HG02970 (cell line): Measurements from ENCODE around the gene PITRM1.
"Not testable (repeated sequence)": the region's sequence is repeated elsewhere in the genome, so short reads cannot be mapped to it uniquely, and the experiment has no call there.

Experiments used
- ATAC-seq: cut with Tn5 transposase; IDR thresholded peaks from one replicate; pipeline ENCODE4 v1.9.1; 2021; ENCODE audit warnings: mild to moderate bottlenecking, moderate library complexity, moderate number of reproducible peaks; ENCODE audit not compliant: unreplicated experiment, low FRiP score

Gene PITRM1

GRCh38 chr10:3106928-3107425 is 65.6 kb downstream of the PITRM1 start:
- no peak for ATAC-seq

DNA sequence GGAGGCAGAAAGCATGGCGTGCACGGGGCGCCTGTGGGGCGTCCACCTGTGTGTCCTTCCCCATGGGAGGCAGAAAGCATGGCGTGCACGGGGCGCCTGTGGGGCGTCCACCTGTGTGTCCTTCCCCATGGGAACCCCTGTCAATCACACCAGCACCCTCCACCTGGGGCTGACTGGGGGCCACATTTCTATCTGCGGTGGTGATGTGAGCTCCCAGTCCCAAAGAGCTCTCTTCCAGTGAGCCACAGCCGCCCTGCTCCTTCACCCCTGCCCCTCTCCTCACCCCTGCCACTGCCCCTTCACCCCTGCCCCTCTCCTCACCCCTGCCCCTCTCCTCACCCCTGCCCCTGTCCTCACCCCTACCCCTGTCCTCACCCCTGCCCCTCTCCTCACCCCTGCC is 66.3 kb downstream of the PITRM1 start:
- not testable (repeated sequence) for ATAC-seq

- no peak for ATAC-seq
Observed at GRCh38 chr10:3105905-3106304, 66.7 kb downstream of the PITRM1 start.

DNA sequence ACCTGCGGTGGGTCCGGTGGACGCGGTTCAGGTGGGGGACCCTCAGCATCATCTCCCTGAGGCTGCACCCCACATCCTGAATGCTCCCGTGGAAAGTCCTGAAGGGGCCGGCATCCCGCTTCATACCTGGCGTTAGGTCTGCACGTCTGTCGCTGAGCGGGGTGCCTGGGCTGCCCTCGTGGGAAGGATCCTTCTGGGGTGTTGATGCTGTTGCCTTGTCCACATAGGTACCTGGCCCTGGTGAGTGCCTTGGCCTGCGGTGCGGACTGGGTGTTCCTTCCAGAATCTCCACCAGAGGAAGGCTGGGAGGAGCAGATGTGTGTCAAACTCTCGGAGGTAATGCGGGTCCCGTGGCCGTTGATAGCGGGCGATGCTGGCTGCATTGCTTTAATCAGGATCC is 67.4 kb downstream of the PITRM1 start:
- no peak for ATAC-seq

DNA sequence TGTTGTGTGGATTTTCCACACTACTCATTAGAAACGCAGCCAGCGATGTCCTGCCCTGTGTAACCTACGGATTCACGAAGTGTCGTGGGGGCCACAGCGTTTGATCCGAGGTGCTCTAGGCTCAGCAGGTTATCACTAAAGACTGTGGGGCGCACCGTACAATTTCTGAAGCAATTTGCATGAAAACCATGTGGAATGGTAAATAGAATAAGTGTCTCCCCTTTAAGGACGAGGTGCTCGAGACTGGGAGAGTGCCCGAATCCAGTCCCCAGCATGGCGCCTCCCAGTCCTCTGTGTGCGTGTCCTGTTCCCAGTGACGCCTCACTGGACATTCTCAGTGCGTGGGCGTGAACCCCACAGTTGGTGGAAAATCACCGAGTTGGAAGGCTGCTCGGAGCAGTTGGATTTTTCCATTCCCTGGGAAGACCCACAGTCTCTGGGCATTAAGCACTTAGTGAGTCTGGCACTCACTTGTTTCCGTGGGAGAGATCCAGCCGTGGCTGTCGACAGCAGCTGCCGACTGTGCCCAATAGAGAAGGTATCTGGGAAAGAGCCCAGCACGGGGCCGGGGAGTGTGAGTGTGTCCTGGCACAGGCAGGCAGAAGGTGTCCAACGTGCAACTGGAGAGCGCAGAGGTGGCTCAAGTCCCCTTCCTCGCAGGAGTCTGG is 68.2 kb downstream of the PITRM1 start:
- ATAC-seq, result no peak

DNA sequence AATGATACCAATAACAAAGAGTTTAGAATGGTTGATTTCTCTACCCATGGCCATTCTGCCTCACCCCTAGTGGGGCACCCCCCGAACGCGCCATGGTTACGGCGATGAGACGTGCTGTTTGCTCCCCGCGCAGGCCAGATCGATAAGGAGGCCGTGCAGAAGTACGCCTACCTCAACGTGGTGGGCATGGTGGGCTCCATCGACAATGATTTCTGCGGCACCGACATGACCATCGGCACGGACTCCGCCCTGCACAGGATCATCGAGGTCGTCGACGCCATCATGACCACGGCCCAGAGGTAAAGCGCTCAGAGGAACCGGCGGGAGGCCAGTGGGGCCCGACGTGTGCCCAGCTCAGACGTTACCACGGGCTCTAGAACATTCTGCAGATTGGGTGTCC is 68.9 kb downstream of the PITRM1 start:
- ATAC-seq, result no peak

GRCh38 chr10:3102720-3103427 is 69.7 kb downstream of the PITRM1 start:
- ATAC-seq, result no peak

DNA sequence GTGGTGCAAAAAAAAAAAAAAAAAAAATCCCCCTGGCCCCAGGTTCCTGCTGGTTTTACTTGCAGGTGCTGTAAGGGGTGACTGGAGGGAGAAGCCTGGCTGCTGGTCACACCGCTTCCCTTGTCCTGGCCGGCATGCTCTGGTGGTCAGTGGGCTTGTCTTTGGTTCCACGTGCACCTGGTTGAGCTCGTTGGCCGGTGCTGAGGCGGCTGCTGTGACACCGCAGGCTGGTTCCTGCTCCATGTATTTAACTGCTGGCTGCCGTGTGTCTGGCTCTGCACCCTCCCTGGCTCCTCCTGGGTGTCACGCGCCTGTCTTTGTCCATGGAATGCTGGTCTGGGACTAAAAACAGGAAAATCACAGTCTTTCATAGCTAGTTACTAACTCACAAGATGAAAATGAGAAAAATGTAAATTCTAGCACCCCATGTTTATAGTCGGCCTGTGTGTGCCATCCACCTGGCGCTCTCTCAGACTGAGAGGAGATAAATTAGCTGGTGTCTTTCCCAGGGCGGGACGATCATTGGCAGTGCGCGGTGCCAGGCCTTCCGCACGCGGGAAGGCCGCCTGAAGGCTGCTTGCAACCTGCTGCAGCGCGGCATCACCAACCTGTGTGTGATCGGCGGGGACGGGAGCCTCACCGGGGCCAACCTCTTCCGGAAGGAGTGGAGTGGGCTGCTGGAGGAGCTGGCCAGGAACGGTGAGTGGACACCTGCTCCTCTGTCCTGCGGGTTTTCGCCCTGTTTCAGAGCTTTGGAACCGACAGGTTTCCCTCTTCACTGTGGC is 71.5 kb downstream of the PITRM1 start:
- no peak for ATAC-seq

GRCh38 chr10:3100093-3100792 is 72.3 kb downstream of the PITRM1 start:
- ATAC-seq, result no peak

- no peak for ATAC-seq
Observed at GRCh38 chr10:3099291-3100092, 73.1 kb downstream of the PITRM1 start.

DNA sequence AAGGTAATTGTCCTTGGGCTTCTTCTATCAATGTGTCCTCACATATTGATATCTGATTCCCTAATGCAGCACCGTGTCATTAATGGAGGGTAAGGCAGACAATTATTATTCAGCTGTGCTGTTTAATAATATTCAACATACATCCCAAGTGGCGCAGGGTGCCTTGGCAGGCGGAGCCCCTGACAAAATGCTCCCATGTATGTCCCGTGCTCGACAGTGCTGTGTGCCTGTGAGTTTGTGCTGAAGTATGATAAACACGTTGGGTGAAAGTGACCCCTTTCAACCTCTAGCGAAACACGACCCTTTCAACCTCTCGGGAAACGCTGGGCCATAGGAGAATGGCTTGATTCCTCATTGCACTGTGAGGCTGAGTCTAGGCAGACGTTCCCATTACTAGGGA is 73.9 kb downstream of the PITRM1 start:
- ATAC-seq, result no peak

DNA sequence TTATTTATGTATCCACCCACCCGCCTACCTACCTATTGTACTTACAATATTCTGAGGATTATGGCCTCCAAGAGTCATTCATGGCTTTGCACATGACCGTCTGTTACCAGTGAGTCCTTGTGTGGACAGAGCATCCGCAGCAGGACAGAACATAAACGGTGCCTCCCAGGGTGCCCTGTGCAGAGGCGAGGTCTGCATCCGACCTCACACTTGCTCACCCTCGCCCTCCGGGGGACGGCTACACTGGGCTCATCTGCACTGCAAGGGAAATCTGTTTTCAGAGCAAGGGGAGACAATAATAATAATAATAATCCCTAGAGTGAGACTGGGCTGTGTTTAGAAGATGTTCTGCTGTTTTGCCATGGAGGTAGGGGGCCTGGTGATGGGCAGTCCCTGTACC is 75.4 kb downstream of the PITRM1 start:
- ATAC-seq, result no peak

DNA sequence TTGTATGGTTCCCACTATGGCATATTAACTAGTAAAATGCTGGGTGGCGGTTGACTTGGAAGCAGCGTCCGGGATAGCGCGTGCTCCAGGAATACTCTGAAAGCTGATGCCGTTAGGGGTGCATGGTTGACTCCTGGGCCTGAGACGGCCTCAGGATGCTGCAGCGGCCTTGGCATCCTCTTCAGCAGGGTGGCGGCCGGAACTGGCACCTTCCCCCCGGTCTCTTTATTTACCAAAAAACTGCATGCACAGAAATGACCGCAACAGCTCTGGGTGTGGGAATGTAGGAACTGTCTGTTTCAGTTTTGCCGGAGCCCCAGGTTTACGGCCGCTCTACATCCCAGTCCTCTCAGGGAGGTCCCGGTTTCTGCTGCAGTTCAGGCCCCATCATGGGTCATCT is 76.4 kb downstream of the PITRM1 start:
- ATAC-seq, result no peak

DNA sequence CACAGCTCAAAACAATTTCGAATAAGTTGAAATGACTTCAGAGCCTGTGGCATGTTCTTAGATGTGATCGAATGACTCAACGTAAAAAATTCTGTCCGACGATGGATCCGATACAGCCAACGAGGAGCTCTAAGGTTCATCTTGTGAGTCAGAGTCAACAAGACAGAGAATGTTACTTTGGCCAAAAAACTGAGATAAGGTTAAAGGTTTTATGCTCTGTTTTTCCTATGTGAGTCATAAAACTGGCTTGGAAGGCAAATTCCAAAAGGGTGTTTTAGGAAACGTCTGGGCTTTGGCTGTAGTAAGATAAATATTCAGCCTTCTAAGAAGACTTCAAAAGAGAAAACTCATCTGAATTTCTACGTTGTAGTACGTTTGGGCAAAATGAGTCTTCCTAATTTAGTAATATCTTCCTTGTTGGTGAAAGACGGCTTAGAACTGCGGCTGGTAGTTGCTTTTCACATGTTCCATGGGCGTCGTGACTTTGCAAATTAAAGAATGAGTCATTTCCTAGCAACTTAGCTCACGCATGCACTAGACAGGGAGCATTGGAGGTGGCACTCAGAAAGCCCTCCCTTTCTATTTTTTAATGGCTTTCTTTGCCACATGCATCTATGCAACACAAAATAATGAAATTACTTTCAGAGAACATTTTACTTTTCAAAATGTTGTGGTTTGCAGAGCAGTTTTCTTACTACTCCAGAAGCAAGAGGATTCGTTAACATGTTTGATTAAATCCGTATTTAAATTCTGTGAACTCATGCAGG is 77.0 kb downstream of the PITRM1 start:
- no peak for ATAC-seq

- no peak for ATAC-seq
Observed at GRCh38 chr10:3094609-3095036, 78.0 kb downstream of the PITRM1 start.

- ATAC-seq, result no peak
Observed at GRCh38 chr10:3093996-3094395, 78.6 kb downstream of the PITRM1 start.

DNA sequence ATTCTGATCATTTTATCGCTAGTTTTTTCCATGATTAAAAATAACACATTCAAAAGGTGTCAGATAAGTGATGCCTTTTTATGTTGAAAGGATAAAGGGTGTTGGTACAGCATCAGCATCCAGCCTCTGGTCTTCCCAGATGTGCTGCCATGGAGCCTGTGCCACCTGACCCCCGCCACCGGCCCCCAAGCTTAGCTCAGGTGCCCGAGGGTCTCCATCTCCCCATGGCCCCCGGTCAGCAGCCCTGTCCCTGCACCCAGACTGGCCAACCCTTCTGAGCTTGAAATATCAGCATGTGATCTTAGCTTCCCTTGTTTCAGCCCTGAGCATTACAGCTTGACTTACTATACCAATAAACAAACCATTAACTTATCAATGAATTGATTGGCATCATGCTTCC is 80.7 kb downstream of the PITRM1 start:
- no peak for ATAC-seq

DNA sequence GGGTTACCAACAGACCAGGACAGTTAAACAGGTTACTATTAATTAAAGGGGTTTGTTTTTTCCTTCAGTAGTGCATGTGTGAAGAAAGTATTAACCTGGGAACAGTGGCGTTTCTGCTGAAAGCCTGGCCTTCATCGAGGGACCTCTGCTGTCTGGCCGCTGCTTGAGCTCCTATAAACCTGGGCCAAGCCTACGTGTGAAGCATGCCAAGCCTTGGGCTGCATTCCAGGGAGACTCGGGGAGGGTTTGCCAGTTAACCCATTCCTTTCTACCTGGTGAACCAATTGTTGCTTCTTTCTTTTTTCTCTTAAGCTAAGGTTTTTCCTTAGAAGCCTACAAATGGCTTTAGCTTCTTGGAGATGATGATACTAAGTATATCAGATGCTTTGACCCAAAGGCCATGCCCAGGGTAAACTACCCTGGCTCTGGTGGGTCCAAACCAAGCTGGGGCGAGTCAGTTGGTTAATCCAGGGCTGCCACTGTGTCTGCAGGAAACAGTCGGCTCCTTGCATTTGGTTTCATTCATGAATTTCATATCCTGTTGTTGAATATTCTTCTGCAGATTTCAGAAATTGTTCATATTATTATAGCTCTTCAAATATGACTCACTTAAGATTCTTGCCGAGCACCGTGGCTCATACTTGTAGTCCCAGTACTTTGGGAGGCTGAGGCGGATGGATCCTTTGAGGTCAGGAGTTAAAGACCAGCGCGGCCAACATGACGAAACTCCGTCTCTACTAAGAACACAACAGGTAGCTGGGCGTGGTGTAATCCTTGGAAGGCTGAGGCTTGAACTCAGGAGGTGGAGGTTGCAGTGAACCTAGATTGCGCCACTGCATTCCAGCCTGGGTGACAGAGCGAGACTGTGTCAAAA is 81.4 kb downstream of the PITRM1 start:
- ATAC-seq, result no peak
